ENCODE data around the gene RBM47.
"Not testable (repeated sequence)": the region's sequence is repeated elsewhere in the genome, so short reads cannot be mapped to it uniquely, and the experiment has no call there.

The RBM47 gene

DNA sequence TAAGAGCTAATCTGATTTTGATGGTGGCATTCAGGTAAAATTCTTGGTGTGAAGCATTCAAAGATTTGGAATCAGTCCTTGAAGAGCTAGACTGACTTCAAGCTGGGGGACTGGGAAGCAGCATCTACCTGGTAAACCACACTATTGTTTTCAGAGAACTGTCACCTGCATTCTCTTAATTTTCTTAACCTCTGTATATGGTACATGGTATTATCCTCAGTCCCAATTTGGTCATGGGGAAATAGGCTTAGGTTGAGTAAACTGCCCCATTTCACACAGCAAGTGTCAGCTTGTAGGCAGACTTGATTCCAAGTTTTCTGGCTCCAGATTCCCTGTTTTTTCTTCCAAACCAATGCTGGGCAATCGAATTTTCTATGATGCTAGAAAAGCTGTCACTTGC lies 190.1 kb downstream of the RBM47 start:
- DNase-seq (ENCODE audit: low read depth), result no peak

DNA sequence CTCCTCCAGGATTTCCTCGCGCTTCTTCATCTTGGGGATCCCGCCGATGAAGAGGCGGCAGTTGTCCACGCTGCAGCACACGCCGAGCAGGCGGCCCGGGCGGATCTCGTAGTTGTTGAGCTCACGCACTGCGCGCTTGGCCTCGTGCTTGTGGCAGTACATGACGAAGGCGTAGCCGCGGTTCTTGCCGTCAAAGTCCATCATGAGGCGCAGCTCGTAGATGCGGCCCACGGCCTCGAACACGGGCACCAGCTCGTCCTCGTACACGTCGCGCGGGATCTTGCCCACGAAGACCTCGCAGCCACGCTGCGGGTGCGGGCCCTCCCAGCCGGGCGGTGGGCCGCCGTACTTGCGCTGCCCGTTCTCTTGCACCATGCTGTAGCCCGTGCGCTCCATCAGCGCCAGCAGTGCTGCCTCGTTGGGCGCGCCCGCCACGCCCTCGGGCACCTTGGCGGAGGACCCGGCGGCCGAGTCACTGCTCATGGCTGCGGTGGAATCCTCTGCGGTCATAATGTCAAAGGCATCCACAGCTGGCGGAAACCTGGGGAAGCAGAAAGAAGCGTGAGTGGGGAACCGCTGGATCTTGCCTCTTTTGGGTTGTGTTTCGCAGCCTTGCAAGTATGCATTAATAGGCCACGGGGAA lies 191.2 kb downstream of the RBM47 start:
- no peak for DNase-seq (ENCODE audit: low read depth)

DNA sequence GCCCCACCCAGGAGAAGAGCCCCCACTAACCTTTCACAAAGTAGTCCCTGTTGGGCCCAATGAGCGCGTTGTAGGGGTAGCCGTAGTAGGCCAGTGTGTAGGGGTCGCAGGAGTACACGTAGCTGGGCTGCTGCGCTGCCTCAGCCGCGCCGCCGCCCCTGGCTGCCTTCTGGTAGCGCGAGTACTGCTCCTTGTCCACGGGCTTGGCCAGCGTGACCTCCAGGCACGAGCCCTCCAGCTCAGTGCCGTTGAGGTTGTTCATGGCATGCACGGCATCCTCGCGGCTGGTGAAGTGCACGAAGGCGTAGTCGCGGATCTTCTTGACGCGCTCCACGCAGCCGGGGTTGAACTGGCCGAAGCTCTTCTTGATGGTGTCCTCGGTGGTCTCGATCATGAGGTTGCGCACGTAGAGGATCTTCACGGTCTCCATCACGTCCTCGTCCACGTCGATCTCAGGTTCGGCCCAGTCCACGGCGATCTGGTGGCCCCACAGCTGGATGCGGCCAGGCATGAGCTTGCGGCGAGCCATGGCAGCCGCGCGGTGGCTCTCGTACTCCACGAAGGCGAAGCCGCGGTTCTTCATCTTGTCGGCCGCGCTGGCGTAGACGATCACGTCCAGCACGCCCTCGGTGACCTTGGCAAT lies 191.8 kb downstream of the RBM47 start:
- no peak for DNase-seq (ENCODE audit: low read depth)

DNA sequence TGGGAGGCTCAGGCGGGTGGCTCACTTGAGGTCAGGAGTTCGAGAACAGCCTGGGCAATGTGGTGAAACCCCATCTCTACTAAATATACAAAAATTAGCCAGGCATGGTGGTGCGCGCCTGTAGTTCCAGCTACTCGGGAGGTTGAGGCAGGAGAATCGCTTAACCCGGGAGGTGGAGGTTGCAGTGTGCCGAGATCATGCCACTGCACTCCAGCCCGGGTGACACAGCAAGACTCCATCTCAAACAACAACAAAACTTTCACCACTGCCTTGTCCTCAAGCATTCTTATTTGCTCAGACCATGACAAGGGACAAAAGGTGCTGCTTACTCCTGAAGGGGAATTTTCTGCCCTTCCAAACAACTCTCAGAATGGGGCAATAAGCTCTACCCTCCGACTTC lies 194.4 kb downstream of the RBM47 start:
- not testable (repeated sequence) for DNase-seq (ENCODE audit: low read depth)

DNA sequence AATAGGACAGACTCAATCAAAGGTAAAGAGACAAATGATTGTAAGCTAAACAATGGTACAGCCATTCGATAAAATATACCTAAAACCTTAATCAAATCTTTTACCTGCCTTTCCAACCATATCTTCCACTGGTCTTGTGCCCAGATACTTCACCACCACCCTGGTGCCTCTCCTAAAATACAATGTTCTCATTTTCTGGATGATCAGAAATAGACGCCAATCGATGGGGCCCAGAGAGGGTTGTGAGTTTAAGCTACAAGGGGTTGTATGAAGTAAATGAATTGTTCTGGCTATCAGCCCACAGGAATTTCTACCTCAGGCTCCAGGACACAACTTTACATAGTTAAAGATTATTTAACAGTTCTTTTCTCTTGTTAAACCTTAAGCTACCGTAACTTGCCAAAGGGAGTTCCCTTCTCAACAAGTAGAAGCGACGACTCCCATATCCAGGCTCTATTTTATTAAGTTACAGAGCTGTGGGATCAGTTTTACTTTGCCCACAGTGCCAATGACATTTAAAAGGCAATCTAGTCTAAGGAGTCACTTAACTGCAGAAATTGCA lies 195.5 kb downstream of the RBM47 start:
- DNase-seq (ENCODE audit: low read depth), result no peak

DNA sequence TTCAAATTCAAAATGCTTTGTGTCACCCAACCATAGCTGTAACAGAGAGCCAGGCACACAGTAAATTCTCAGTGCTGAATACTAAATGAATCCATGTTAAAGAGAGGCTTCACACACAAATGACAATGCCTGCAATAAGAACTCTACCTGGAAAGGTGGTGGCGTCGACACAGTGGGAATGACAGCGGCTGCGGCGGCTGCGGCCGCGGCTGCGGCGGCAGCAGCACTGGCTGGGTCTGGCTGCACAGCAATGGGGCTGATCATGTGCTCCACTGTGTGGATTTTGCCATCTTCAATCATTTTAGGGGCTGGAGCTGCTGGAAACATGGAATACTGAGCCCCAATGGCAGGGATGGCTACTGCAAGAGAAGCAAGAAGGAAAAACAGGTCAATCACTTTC lies 197.2 kb downstream of the RBM47 start:
- DNase-seq (ENCODE audit: low read depth), result no peak

DNA sequence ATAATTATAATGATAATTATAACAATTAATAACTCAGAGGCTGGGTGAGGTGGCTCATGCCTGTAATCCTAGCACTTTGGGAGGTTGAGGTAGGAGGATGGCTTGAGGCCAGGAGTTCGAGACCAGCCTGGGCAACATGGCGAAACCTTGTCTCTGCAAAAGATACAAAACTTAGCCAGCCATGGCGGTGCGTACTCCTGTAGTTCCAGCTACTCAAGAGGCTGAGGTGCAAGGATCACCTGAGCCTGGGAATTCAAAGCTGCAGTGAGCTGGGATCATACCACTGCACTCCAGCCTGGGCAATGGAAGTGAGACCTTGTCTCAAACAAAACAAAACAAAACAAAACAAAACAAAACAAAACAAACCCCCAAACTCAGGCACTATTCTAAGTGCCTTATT lies 201.8 kb downstream of the RBM47 start:
- DNase-seq (ENCODE audit: low read depth), result not testable (repeated sequence)

DNA sequence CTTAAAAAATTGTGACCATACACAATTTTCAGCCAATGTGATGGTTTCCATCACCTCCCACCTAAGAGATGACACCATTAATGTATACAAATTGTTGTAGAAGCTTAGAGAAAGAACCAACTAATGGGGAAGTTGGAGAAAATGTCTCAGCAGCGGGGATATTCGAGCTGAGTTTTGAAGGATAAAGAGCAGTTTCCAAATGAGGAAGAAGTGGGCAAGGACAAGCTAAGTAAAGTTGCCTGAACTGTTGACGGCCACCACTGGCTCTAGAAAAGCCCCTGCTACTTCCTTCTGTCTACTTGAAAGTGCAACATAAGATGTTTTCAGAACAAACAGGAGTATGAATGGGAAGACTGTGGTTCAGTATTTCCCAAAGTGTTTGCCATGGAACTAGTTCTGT lies 202.5 kb downstream of the RBM47 start:
- no peak for DNase-seq (ENCODE audit: low read depth)

DNA sequence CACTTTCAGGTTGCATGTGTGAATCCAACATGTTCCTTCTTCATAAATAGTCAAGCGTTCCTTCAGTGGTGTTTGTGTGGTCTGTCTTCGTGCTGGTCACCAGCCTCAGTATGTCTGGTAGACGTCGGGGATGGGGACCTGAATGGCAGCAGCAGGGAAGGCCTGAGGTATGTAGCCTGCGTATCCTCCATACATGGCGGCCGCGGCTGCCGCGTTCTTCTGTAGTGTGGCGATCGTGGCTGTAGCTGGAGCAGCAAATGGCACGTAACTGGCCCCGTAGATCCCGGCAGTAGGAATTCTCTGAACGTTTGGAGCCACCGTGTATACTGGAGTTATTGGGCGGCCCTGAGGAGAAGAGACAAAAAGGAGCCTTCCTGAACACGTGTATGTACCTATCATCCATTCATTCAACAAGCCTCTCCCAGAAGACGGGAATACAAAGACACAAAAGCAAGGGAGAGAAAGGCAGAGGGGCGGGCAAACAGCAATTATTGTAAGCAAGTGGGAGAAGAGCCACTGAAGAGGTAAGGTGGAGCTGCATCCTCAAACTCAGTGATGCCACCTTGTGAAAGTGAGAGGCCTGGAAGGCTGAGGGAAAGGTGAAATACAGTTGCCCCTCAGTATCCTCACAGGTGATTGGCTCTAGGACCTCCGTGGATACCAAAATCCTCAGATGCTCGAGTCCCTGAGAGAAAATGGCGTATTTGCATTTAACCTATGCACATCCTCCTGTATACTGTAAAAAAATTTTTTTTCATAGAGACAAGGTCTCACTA lies 203.7 kb downstream of the RBM47 start:
- no peak for DNase-seq (ENCODE audit: low read depth)

DNA sequence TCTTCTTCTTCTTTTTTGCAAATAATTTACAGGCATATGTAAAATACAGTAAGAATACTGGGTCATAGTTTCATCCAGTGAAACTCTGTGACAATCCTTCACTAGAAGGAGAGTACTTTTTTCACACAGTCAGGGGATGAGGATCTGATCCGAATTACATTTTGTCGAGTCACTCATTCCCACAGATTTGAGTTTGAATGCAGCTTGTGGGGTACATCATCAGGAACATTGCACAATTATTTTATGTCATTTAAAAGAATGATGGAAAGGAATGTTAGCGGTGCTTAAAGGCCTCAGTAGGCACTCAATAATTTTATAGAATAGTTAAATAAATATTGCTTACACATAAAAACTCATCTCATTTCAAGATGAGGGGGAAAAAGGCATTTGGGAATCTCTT lies 205.9 kb downstream of the RBM47 start:
- DNase-seq (ENCODE audit: low read depth), result no peak

DNA sequence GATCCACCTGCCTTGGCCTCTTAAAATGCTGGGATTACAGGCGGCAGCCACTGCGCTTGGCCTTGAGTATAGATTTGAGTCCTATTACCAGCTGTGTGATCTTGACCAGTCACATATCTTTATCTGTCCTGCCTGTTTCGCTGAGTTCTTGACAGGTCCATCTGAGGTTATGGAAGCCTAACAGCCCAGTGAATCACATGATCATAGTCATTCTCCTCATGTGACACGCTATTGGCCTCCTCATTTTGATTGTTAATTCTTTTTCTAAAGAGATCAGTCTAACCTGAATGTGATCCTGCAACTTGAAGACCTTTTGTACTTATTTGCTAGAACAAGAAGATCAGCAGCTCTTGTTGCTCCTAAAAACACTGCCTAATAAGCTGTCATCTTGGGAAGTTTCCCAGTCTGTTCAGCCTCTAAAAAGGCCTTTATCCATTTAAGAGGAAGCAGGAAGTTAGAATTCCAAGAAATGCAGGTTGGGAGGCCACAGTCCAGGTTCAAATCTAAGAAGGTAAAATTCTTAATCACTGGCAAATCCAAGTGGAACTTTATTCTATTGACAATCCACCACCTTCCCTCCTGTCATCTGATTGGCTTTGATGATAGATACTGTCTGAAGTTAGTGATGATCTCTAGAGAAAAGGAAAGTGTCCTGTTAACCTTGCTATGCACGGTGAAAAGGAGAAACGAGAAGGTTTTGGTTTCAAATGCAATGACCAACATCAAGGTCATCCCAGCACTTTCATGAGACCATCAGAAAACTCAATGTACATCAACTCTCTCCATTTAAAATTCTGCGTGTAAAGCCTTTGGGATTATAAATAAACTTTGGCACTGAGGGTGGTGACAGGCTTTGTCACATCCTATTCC lies 207.6 kb downstream of the RBM47 start:
- DNase-seq (ENCODE audit: low read depth), result no peak

DNA sequence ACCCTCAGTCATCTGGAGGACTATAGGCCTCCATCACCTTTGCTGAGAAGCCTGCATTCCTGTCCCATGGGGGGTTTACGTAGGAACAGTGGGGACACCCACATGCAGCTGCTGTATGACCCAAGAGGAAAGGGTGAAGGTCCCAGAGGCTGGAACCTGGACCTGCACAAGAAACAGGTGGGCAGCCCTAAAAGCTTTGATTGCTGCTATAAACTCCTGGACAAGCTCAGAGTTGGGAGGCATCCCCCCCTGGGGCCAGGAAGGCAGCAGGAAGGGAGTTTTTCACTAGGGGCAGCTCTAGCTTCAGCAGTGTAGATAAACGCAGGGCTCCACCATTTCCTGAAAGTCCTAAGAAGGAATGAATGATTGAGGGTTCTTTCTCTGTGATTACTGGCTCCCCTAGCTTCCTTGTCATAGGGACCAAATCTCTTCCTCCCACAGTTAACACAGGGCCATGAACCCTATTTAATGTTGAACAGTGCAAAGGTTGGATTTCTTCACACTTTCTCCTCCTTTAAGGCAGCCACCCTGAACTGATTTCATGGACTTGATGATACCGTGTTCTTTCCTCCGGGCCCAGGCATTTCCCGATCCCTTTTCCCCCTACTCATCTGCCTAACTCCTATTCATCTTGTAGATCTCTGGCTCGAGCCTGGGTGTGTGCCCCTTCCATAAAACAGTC lies 210.3 kb downstream of the RBM47 start:
- no peak for DNase-seq (ENCODE audit: low read depth)

DNA sequence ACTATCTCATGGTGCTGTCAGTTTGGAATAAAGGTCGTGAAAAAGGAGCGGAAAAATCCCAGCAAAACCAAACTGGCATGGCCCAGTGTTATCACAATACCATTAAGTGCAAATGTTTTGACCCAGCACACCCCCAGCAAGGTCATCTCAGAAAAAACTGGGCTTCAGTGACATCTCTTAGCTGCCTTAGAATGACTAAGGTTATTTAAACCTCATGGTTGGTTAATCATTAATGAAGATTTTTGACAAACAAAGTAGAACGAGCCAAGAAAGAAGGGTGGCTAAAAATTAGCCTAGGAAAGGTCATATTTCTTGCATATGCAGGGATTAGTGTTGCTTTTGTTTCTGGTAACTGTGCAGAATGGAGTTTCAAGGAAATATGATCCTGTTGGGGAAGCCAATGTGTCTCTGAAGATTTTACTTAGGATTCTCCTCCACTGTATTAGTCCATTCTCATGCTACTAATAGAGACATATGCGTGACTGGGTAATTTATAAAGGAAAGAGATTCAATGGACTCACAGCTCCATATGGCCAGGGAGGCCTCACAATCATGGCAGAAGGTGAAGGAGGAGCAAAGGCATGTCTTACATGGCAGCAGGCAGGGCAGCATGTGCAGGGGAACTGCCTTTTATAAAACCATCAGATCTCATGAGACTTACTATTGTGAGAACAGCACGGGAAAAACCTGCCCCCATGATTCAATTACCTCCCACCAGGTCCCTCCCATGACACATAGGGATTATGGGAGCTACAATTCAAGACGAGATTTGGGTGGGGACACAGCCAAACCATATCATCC lies 211.0 kb downstream of the RBM47 start:
- no peak for DNase-seq (ENCODE audit: low read depth)

DNA sequence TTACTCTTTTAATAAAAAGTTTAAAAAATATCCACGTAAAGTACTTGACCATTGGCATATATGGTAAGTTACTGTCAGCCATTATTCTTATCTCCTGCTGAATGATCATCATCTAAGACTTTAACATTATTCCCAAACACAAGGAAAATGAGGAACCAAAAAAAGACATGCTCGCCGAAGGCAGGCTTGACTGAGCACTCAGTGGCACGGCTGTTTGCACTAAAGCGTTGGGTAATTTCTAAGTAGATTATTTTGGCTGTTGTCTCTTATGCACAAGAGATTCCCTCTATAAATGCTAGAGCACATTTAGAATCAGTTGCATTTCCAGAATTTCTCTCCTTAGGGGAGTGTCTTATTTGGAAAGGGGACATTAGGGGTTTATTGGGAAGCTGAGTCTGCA lies 211.7 kb downstream of the RBM47 start:
- no peak for DNase-seq (ENCODE audit: low read depth)

DNA sequence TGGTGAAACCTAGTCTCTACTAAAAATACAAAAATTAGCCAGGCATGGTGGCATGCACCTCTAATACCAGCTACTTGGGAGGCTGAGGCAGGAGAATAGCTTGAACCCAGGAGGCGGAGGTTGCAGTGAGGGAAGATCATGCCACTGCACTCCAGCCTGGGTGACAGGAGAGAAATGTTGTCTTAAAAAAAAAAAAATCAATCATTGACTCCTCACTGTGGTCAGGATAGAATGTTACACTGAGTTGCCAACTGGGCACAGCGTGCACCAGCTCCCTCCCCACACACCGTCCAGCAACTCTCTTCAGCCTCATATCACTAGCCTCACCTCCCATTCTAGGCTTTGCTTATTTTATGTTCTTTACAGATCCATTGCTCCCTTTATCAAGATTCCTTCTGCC lies 215.0 kb downstream of the RBM47 start:
- DNase-seq (ENCODE audit: low read depth), result no peak

DNA sequence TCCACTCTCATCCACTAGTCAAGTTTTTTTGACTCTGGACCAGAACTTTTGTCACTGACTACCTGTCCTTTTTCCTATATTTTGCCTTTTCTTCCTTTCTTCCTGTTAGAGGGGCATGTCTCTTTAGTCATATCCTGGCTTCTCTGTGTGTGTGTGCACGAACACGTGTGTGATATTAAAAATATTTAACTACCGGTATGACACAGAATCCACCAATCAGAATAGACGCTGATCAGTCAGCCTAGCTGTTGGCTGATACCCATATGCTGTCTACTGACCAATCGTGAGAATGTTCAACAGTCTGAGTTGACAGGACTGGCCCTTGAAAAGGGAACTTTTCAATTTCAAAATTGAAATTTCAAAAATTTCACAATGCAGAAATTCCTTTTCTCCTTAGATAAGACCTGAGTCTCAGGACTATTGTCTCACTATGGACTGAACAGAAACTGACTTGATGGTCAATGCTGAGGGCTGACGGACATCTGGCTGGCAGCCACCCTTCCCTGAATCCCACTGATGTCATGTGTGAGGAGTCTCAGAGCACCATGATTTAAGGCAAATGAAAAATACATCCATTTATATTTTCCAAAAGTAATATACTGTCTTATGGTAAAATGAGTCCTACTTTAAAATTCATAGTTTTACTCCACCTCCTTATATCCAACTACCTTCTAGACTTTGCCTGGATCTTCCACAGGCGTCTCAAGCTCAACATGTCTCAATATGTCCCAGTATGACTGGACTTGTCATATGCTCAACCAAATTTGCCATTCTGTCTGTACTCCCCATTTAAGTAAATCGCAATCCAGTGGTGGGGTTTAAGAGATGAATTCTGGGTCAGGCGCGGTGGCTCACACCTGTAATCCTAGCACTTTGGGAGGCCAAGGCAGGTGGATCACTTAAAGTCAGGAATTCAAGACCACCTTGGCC lies 216.5 kb downstream of the RBM47 start:
- no peak for DNase-seq (ENCODE audit: low read depth)

DNA sequence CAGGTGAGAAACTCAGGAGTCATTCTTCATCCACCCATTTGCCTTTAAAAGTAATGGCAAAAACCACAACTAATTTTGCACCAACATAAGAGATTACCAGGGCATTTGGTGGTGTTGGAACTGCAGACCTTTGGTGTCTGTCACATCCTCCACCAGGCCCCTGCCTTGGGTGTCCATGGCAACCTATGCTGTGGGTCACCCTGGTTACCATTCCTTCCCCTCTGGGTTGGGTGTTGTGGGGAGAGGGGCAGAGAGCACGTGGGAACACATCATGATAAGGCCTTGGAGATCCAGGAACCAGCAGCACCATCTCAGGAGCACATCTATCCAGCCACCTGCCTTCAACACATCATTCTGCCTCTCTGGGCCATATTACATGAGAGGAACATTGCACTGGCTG lies 217.3 kb downstream of the RBM47 start:
- no peak for DNase-seq (ENCODE audit: low read depth)

DNA sequence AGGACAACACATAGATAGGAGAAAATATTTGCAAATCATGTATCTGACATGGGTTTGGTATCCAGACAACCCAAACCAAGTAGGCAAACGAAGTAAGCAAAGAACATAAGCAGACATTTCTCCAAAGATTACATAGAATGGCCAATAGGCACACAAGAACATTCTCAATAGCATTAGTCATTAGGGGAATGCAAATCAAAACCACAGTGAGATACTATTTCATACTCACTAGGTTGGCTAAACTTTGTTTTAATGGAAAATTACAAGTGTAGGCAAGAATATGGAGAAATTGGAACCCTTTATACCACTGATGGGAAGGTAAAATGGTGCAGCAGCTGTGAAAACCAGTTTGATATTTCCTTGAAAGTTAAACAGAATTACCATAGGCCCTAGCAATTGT lies 219.8 kb downstream of the RBM47 start:
- DNase-seq (ENCODE audit: low read depth), result no peak

DNA sequence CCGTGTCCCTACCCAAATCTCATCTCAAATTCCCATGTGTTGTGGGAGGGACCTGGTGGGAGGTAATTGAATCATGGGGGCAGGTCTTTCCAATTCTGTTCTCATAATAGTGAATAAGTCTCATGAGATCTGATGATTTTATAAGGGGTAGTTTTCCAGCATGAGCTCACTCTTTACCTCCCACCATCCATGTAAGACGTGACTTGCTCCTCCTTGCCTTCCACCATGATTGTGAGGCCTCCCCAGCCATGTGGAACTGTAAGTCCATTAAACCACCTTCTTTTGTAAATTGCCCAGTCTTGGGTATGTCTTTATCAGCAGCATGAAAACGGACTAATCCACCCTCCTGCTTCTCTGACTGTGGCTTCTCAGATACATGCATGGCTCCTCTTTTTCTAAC lies 222.2 kb downstream of the RBM47 start:
- not testable (repeated sequence) for DNase-seq (ENCODE audit: low read depth)

DNA sequence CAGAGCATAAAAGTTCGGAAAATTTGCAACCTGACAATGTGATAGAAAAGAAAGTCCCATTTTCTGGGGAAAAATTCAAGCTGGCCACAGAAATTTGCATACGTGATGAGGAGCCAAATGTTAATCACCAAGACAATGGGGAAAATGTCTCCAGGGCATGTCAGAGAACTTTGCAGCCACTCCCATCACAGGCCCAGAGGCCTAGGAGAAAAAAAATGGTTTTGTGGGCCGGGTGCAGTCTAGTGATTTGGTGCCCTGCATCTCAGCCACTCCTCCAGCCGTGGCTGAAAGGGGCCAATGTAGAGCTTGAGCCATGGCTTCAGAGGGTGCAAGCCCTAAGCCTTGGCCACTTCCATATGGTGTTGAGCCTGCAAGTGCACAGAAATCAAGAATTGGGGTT lies 223.3 kb downstream of the RBM47 start:
- no peak for DNase-seq (ENCODE audit: low read depth)
